ENCODE data around the gene TCN1. TPM values are rescaled to one million over a fixed set of nuclear protein-coding genes. Genes with fewer than 3 reads are reported as not detected.
"Not testable (repeated sequence)": the region's sequence is repeated elsewhere in the genome, so short reads cannot be mapped to it uniquely, and the experiment has no call there.

Gene TCN1
- total RNA-seq, 4 donors from 2014 or later: not detected

DNA sequence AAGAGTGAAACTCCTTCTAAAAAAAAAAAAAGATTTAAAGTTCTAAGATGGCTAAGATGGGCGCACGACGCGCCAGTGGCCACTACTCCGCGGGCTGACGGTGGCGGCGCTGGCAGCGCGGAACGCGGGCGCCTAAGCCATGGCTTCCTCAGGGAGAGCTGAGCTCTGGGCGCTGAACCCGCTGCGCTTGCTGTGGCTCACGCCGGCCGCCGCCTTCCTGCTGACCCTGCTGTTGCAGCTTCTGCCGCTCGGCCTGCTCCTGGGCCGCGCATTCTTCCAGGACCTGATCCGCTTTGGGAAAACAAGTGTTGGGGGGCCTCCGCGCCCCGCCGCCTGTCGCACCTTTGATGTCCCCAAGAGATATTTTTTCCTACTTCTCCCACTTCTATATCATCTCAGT is 31.8 kb upstream of the TCN1 start:
- Histone ChIP-seq H3K4me3 (no peak overlapping the region), H3K4me1 (peaks cover 0 to 6% (median 0%) of the 10 kb centered on the region in 4 donors), H3K27ac (no peak overlapping the region), H3K36me3 (no peaks in the 10 kb centered on the region), H3K9me3 (no peaks in the 10 kb centered on the region), H3K27me3 (no peaks in the 10 kb centered on the region)
- no peak for DNase-seq (ENCODE audit: low spot score in 2 of 2)
- TF ChIP-seq, protein P1, sequence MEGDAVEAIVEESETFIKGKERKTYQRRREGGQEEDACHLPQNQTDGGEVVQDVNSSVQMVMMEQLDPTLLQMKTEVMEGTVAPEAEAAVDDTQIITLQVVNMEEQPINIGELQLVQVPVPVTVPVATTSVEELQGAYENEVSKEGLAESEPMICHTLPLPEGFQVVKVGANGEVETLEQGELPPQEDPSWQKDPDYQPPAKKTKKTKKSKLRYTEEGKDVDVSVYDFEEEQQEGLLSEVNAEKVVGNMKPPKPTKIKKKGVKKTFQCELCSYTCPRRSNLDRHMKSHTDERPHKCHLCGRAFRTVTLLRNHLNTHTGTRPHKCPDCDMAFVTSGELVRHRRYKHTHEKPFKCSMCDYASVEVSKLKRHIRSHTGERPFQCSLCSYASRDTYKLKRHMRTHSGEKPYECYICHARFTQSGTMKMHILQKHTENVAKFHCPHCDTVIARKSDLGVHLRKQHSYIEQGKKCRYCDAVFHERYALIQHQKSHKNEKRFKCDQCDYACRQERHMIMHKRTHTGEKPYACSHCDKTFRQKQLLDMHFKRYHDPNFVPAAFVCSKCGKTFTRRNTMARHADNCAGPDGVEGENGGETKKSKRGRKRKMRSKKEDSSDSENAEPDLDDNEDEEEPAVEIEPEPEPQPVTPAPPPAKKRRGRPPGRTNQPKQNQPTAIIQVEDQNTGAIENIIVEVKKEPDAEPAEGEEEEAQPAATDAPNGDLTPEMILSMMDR (IDR thresholded peaks at IDR 0.05): no peak
- TF ChIP-seq POLR2A (IDR thresholded peaks at IDR 0.05) (no peak), EP300 (IDR thresholded peaks at IDR 0.05) (no peak)
- WGBS, 2 donors: 95 to 98% methylated on average over 31 of the region's 31 CpGs

DNA sequence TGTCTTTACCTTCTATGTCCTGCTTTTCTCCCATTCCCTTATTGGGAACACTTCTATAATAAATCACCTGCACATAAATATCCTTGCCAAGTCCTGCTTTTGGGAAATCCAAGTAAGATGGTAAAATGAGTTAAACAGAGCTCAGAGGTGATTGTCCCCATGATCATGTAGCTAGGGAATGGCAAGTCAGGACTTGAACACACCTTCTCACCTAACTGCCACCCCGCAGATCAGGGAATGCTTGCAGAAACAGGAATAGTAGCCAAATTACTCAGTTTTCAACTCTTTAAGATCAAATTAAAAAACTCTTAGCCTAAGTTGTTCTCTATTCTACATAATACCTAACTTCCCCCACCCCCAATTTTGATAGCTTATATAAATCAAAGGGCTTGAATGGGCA is 28.3 kb upstream of the TCN1 start:
- Histone ChIP-seq H3K27me3 (no peaks in the 10 kb centered on the region), H3K9me3 (peaks cover 0 to 20% (median 2%) of the 10 kb centered on the region in 4 donors), H3K4me3 (no peak overlapping the region), H3K4me1 (no peaks in the 10 kb centered on the region), H3K27ac (no peak overlapping the region), H3K36me3 (no peaks in the 10 kb centered on the region)
- TF ChIP-seq EP300 (IDR thresholded peaks at IDR 0.05) (no peak), POLR2A (IDR thresholded peaks at IDR 0.05) (no peak)
- TF ChIP-seq, protein P1 (IDR thresholded peaks at IDR 0.05): no peak
- 86 to 94% methylated on average over 1 of the region's 1 CpG for WGBS, 2 donors
- no peak for DNase-seq (ENCODE audit: low spot score in 2 of 2)

GRCh38 chr11:59891781-59892181 is 25.5 kb upstream of the TCN1 start:
- Histone ChIP-seq H3K27me3 (no peaks in the 10 kb centered on the region), H3K9me3 (peaks cover 0 to 45% (median 6%) of the 10 kb centered on the region in 4 donors), H3K4me3 (no peak overlapping the region), H3K36me3 (no peaks in the 10 kb centered on the region), H3K27ac (no peak overlapping the region), H3K4me1 (no peaks in the 10 kb centered on the region)
- TF ChIP-seq, protein P1 (IDR thresholded peaks at IDR 0.05): no peak
- 14 to 17% methylated on average over 4 of the region's 4 CpGs for WGBS, 2 donors
- no peak for DNase-seq (ENCODE audit: low spot score in 2 of 2)

- H3K4me1 ChIP-seq; H3K27me3 ChIP-seq; DNase-seq (ENCODE audit: low spot score in 2 of 2); H3K27ac ChIP-seq; H3K4me3 ChIP-seq; H3K36me3 ChIP-seq: not testable (repeated sequence)
- peaks cover 0 to 55% (median 6%) of the 10 kb centered on the region in 4 donors for H3K9me3 ChIP-seq
Observed at GRCh38 chr11:59887156-59887555, 20.9 kb upstream of the TCN1 start.

DNA sequence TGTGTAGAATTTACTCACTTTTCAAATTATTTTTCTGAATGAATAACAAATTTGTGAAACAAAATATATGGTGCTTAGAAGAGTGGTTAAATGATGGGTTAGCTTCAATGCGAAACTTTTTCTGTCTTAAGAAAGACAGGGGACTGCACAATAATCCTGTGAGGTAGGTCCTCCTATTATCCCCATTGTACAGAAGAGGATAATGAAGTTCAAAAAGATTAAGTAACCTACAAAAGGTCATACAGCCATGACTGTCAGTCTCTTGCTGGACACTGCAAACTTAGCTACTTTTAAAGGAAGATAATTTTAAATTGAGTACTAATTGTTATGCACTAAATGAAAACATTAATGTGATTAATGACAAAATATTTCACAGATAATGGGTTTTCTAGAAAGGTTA is 17.3 kb upstream of the TCN1 start:
- peaks cover 0 to 24% (median 3%) of the 10 kb centered on the region in 4 donors for H3K9me3 ChIP-seq
- H3K4me3 ChIP-seq: no peak overlapping the region
- H3K27me3 ChIP-seq: no peaks in the 10 kb centered on the region
- TF ChIP-seq EP300 (IDR thresholded peaks at IDR 0.05) (no peak), POLR2A (IDR thresholded peaks at IDR 0.05) (no peak)
- TF ChIP-seq, protein P1 (IDR thresholded peaks at IDR 0.05): no peak
- H3K4me1 ChIP-seq: no peaks in the 10 kb centered on the region
- no peak for DNase-seq (ENCODE audit: low spot score in 2 of 2)
- no peak overlapping the region for H3K27ac ChIP-seq
- no peaks in the 10 kb centered on the region for H3K36me3 ChIP-seq
- 92% methylated on average over 1 of the region's 1 CpG for WGBS, 2 donors

DNA sequence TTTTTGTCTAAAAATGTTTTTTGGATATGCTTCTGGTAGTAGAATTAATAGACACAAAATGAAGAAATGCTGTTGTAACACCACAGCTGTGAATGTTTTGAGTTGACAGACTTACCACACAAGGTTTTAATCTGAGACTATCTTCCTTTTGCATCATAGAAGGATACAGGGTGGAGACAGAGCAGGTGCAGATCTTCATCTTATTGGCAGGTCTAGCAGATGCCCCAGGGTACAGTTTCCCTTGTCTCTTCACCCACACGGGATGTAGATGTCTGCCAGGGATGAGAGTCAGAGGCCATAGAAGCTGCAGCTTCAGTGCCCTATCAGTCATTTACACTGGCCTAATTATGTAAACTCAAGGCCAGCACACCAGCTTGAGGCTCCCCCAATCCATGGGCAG is 13.3 kb upstream of the TCN1 start:
- no peaks in the 10 kb centered on the region for H3K9me3 ChIP-seq
- H3K36me3 ChIP-seq: no peaks in the 10 kb centered on the region
- TF ChIP-seq EP300 (IDR thresholded peaks at IDR 0.05) (no peak), POLR2A (IDR thresholded peaks at IDR 0.05) (no peak)
- TF ChIP-seq, protein P1 (IDR thresholded peaks at IDR 0.05): no peak
- DNase-seq (ENCODE audit: low spot score in 2 of 2): no peak
- H3K27ac ChIP-seq: no peak overlapping the region
- H3K27me3 ChIP-seq: no peaks in the 10 kb centered on the region
- WGBS, 2 donors: 60 to 62% methylated on average over 1 of the region's 1 CpG
- H3K4me3 ChIP-seq: no peak overlapping the region
- H3K4me1 ChIP-seq: no peaks in the 10 kb centered on the region
